Measurements from ENCODE around the gene STARD13.

STARD13 gene

DNA sequence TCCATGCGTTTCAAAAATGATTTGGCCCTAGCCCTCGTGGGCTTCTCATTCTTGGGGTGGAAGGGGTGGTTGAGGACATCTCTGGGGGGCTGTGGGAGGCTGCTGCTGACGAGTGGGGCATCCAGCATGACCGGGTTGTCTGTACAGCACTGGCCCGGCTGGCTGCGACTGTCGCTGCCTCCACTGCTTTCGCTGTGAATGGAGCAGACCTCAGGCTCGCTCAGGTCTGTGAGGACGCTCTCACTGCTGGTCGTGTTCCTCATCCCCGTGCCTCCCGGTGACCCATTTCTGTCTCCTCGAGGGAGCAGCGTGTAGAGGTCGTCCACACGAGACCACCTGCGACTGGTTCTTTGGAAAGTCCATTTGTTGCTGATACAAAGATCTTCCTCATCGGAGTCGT is 155.7 kb downstream of the STARD13 start:
- TF ChIP-seq ZFX (IDR thresholded peaks at IDR 0.05; ENCODE audit: borderline replicate concordance) = no peak
- TF ChIP-seq, protein P1, sequence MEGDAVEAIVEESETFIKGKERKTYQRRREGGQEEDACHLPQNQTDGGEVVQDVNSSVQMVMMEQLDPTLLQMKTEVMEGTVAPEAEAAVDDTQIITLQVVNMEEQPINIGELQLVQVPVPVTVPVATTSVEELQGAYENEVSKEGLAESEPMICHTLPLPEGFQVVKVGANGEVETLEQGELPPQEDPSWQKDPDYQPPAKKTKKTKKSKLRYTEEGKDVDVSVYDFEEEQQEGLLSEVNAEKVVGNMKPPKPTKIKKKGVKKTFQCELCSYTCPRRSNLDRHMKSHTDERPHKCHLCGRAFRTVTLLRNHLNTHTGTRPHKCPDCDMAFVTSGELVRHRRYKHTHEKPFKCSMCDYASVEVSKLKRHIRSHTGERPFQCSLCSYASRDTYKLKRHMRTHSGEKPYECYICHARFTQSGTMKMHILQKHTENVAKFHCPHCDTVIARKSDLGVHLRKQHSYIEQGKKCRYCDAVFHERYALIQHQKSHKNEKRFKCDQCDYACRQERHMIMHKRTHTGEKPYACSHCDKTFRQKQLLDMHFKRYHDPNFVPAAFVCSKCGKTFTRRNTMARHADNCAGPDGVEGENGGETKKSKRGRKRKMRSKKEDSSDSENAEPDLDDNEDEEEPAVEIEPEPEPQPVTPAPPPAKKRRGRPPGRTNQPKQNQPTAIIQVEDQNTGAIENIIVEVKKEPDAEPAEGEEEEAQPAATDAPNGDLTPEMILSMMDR (IDR thresholded peaks at IDR 0.05) = no peak

DNA sequence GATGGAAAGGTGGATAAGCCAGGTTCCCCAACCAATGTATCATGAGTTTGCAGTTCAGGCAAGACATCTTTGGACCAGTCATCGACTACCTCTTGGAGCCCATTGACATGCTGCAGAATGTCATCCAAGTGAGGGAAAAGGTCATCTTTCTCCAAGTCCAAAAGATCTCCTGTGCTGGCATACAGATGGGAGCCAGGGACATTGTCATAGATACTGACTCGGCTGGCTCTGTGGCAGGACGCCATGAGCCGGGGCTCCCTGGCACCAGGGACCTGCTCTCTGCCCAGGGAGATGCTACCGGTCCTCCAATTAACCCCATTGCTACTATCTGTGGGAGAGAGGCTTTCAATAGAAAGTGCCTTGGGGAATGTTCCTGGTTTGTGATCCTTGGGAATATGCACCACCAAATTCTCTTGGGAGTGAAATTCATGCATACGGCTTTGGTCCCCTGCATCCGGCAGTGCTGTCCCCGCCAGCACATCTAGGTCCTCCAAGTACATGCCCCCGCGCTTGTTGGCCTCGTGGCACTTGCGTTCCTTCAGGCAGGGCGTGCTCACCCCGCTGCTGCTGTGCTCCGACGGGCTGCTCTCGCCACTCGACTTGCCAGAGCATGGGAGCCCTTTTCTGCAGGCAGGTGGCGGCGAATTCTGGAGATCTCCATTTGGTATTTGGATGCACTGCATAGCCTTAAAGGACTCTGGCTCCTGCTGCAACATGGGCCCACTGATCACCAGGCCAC is 156.3 kb downstream of the STARD13 start:
- H3K27ac ChIP-seq = no peak overlapping the region
- TF ChIP-seq ZFX (IDR thresholded peaks at IDR 0.05; ENCODE audit: borderline replicate concordance) = no peak
- TF ChIP-seq, protein P1 (IDR thresholded peaks at IDR 0.05) = no peak

More for the DNA sequence above, 155.7 kb downstream of the STARD13 start:
- H3K27ac ChIP-seq = no peak overlapping the region

DNA sequence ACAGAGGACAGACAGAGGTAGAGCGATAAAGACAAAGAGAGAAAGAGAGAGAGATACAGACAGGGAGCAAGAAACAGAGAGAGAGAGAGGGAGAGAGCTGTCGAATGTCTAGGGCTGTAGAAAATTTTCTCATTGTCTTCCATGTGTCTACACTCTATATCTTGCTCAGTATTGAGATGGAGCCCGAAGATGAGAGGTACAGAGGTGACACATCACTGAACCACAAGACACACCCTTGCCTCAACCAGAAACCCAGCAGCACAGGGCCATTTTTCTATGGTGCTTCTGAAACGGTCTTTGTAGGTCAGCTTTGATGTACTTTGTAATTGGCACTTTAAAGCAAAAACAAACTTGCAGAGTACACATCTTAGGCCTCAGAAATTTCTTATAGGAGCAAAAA is 157.4 kb downstream of the STARD13 start:
- no peak for TF ChIP-seq ZFX (IDR thresholded peaks at IDR 0.05; ENCODE audit: borderline replicate concordance)
- TF ChIP-seq, protein P1 (IDR thresholded peaks at IDR 0.05) = no peak
- no peak overlapping the region for H3K27ac ChIP-seq

DNA sequence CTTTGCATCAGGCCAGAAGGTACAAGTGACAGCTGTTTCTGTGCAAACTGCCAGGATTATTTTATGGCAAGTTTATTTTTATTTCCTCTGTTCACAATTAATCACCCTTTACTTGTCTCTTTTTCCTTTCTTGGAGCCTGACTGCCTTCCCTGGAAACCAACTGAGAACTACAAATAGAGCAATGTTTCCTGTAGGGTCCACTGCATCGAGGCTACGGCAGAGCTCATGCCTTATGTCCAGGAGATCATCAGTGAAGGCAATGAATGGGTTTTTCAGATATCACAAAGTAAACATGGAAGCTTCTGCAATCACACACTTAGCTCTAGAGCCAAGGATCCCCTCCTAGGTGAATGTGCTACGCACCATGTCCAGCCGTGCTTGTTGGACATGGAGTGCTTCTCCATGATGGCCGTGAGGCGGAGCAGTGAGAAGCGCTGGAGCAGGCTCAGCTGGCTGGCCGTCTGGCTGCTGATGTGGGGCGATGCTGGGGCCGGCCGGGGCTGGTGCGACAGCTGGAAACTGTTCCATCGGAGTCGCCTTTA is 158.5 kb downstream of the STARD13 start:
- H3K27ac ChIP-seq = no peak overlapping the region
- TF ChIP-seq, protein P1 (IDR thresholded peaks at IDR 0.05) = no peak
- no peak for TF ChIP-seq ZFX (IDR thresholded peaks at IDR 0.05; ENCODE audit: borderline replicate concordance)

DNA sequence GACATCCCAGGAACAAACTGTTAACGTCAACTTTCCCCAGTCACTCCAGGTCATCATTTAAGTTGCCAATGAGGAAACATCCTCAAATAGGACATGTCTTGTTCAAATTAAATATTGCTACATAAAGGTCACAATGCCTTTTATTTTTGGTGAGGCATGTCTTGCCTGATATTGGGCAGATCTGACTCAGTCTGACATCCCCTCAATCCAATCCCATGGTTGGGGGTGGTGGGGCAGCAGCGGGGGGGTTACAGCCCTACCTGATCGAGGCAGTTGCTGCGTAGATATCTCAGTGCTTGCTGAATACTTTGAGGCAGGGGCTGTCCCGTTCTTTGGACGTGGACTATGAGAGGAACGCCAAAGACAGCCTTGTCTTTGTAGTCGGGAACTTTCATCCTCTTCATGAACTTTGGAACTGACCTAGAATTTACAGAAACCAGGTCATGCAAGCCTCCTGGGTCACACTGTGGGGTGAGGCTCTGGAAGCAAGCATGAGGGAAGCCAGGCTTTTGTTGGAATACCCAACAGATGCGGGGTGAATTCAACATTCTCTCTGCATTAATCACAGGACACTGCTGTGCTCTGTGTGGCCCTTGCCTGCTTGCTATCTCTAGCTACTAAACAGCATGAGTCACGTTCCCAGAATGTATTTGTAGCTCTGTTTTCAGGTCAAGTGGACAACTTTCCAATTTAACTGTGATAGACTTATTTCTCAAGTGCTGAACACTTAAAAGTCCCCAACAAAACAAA is 159.6 kb downstream of the STARD13 start:
- TF ChIP-seq, protein P1 (IDR thresholded peaks at IDR 0.05) = no peak
- TF ChIP-seq ZFX (IDR thresholded peaks at IDR 0.05; ENCODE audit: borderline replicate concordance) = no peak
- H3K27ac ChIP-seq = no peak overlapping the region

DNA sequence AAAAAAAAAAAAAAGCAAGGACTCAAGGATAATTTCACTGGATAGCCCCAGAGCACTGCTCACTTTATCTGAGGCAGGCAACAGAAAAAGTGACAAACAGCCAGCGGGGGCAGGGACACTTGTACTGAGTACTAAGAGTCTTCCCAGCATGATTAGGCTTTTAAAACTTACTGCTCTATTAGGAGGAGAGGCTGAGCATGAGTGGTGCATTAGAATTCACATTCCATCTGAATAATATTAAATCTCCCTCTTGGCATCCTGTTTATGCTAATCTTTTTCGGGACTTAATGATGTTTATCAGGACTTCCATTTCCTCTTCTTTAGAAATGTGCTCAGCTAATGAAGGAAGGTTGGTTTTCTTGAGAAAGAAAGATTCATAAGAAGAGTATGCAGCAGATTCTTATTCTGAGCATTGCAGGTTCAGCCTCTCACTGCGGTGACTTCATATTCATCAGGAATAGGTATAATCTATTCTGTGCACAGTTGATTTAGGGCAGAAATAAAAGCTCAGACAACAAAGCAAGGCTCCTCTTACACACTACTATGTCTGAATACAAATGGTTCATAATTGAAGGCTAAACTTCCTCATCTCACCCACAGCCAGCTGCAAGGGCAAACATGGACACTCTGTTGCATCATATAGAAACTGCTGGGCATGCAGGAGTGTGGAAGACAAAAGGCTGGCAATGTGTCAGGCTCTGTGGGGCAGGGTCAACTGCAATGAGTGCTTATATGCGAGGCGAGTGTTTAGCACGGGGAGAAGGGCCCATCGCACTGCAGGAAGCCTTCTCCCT is 162.3 kb downstream of the STARD13 start:
- H3K27ac ChIP-seq = 0 out of 2 replicates have a peak overlapping the region, but pooled peaks have one; percentile 12
- TF ChIP-seq ZFX (IDR thresholded peaks at IDR 0.05; ENCODE audit: borderline replicate concordance) = no peak
- TF ChIP-seq, protein P1 (IDR thresholded peaks at IDR 0.05) = no peak
